Activated T-cell treated with anti-CD3 and anti-CD28 coated beads for 1 hour (primary cell): ENCODE measurements around the gene MKRN2OS.

Source experiments
- DNase-seq: peaks from one replicate; pipeline ENCODE4 v3.0.0-alpha.2; 2020; ENCODE audit warnings: low read depth

Gene MKRN2OS

DNA sequence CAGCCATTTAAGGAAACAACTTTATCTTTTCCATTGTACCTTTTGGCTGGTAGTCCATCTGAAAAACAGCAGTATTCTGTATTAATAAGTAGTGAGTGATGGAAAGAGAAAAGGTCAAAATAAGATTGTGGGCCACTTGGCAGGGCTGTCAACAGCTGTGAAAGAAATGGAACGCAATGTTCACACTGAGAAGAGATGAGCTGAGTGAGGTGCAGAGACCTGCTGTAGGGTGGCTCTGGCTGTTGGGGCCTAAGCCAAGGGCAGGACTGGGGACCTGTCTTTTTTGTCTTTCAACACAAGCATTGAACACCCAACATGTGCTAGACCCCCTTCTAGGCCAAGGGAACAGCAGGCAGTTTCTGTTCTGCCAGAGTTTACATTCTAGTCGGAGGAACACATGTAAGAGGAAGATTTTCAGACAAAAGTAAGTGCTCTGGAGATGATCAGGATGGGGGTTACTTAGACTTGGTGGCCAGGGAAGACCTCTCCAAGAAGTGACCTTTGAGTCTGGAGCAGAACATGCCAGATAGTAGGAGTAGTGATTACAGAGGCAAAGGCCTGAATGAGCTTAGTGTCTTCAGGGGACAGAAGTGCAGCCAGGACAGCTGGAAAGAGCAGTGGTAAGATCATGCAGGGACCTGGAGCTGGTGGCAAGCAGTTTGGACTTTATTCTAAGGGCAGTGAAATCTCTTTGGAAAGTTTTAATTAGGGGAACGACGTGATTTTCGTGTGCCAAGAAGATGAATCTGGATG lies 31.4 kb downstream of the MKRN2OS start:
- no peak for DNase-seq

DNA sequence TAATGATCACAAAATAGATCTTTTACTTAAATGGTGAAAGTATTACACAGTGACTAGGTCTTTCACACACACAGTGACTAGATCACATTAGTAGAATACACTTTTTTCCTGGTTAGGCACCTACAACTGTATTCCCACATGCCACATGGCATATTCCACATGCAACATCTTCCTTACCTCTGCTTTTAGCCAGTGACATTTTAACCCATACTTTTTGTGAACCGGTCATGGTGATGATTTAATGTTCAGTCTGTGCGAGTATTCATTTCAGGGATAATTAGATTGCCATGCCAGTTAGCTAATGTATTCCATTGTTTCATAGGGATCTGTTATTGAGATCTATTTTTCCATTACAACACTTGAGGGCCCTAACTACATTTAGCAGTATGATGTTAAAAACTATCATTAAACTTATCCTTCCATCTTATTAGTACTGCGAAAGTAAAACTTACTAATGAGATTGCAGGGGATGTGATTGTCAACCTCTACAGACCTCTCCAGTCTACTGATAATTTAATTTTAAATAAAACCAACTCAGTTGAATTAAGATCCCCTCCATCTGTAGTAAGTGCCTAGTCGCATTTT lies 32.7 kb downstream of the MKRN2OS start:
- no peak for DNase-seq

DNA sequence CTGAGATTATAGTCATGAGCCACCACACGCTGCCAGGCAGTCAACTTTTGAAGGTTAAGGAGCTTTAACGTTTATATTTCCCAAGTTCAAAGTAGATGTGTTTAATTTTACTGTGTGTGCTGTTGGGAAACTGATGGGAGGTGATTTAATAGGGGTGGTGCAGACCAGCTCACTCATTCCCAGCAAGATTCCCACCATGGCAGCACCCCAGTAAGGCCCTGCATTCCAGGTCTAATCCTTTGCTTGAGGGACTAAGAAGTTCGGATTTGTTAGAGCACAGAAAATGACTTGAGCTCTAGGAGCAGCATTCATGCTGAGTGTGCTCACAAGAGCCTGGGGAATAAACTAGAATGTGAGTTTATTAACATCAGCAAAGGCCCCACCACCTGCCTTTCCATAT lies 35.8 kb downstream of the MKRN2OS start:
- DNase-seq = no peak

DNA sequence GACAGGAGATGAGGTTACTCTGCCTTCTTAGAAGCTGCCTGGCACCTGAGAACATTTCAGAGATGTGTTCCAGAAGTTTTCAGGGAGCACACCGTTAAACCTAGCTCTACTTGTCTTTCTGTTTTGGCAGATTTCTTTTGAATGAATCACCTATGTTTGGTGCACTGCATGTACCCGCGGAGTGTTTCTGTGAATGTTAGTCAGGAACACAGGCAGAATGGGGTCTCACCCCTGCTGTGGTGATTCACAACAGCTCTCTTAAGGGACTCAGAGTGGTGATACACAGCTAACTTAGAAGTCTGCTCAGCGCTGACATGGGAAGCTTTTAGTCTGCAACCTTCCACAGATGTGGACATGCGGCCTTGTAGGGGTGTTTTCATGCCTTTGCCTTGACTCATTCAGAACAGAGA lies 37.0 kb downstream of the MKRN2OS start:
- no peak for DNase-seq

DNA sequence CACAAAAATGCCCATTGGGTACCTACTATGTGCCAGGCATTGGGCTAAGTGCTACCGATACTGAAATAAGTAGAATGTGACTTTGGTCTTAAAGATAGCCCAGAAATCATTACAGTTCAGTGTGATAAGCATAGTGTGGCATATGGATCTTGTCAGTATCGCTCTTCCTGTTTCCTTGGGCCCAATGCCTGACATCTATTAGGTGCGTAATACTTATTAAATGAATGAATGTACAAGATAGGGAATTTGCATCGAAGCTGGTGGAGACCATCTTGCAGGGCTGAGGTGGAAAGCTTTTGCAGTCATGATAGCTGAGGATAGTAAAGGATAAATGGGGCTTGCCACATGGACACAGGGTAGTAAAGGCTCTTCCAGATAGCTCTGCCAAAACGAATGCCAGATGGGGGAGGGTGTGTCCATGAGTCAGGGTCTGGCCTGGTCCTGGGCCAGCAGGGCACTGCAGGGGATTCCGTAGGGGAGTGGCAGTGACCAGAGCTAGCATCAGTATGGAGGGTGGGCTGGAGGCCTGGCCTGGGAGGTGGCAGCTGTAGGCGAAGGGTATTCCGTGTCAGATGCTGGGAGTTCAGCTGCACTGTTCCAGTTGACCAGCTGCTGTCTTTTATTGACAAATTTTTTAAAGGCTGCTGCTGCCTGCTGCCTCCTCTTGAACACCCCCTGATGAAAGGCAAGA lies 37.6 kb downstream of the MKRN2OS start:
- DNase-seq = no peak

DNA sequence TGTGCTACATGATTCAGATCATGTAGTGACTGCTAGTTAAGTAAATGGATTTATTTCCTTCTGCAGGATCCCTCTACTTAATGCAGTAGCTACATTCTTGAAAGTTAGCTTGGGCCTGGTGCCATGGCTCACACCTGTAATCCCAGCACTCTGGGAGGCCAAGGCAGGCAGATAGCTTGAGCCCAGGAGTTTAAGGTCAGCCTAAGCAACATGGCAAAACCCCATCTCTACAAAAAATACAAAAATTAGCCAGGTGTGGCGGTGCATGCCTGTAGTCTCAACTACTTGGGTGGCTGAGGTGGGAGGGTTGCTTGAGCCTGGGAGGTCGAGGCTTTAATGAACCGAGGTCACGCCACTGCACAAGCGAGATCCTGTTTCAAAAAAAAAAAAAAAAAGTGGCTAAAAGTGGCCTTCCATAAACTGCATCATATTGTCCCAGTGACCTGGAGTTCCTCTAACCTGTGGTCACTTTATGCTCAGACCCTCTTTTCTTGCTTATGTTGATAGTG lies 39.0 kb downstream of the MKRN2OS start:
- no peak for DNase-seq

DNA sequence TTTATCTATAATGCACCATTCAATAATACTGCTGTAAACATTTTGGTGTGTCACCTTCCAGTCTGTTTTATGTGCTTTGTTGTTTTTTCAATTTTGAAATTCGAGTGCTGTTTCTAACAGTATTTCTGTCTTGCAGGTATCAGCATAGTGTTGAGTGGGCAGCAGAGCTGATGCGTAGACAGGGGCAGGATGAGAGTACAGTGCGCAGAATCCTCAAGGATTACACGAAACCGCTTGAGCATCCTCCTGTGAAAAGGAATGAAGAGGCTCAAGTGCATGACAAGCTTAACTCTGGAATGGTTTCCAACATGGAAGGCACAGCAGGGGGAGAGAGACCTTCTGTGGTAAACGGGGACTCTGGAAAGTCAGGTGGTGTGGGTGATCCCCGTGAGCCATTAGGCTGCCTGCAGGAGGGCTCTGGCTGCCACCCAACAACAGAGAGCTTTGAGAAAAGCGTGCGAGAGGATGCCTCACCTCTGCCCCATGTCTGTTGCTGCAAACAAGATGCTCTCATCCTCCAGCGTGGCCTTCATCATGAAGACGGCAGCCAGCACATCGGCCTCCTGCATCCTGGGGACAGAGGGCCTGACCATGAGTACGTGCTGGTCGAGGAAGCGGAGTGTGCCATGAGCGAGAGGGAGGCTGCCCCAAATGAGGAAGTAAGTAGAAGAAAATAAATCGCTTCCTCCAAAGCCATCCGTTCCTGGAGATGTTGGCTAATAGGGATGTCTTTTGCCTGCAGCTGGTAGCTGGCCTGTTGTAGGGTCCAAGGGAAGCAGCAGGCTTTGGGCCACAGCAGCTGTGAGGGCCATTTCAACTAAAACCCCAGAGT lies 42.0 kb downstream of the MKRN2OS start:
- no peak for DNase-seq

DNA sequence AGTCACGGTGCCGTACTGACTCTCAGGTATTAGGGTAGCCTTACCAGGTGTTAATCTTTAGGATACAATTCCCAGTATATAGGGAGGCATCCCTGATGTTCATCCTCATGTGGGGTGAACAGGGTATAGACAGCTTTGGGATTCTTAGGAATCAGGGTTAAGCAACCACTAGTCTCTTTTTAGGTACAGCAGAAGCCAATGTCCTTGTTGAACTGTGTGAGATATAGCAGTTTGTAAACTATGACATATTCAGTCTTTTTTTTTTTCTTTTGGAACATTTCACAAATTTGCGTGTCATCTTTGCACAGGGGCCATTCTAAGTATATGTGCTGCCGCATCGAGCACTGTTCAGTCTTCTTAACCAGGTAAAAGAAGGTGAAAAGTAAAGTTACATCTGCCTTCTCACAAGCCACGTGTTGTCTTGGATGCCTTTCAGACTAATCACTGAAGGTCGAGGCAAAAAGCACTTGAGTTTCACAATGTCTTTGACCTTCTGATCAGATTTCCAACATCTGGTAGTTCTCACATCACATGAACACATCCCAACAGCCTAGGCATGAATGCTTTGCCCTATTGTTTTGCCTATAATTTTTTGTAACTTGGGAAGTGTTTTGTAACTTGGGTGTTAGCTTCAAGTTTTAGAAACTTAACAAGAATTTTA lies 43.8 kb downstream of the MKRN2OS start:
- DNase-seq = no peak

DNA sequence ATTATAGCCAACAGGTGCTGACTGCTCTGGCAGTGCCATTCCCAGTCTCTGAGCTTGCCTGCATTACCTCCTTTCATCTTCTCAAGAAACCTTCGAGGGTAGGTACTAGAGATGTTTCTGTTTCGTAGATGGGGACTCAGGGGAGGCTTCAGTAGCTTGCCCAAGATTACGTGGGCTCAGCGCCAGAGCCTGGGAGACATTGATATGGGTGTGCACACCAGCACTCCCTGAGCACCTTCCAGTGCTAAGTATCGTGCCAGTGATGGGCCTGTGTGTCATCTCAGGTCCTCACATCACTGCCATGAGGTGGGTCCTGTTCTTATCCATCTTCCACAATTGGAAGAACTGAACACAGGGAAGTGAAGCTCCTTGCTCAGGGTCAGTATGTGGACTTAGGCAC lies 45.8 kb downstream of the MKRN2OS start:
- DNase-seq = no peak

DNA sequence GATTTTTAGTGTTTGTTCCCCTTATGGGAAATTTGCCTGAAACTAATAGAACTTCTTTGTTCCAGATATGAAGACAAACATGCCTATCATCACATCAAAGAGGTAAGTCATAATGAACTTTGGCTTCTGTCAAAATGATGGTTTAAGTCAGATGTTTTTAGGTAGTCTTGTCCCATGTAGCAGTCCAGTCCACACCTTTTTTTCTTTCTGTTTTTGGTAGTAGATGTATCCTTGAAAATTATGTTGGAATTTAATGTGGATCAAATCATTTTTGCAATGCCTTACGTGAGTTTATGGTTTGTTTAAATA lies 48.9 kb downstream of the MKRN2OS start:
- DNase-seq = no peak

DNA sequence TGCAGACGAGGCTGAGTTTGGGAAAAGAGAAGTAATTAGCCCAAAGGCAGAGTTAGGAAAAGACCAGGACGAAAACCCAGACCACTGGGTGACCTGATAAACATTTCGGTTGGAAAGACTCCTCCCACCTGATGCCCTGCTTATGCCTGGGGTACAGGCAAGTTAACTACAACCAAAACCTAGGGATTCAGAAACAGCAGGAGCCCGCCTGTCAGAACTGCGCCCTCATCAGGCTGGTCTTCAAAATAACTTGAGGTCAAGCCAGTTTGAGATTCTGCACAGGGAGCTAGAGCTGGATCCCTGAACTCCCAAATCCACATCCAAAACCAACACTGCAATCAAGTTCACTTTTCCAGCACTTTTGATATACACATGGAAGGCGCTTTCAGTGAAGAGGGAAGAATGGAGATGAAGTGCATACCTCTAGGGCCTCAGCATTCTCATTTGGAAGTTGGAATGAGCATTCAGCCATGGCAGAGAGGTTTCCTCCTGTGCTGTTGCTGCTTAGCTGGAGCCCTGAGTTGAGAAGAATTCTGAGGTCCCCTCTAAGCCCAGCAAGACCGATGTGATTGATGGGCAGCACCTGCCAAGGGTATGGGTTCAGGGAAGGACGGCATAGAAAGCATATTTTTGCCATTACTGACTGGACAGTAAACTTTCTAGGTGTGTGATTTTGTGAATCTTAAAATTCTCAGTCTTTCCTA lies 49.4 kb downstream of the MKRN2OS start:
- DNase-seq = no peak

DNA sequence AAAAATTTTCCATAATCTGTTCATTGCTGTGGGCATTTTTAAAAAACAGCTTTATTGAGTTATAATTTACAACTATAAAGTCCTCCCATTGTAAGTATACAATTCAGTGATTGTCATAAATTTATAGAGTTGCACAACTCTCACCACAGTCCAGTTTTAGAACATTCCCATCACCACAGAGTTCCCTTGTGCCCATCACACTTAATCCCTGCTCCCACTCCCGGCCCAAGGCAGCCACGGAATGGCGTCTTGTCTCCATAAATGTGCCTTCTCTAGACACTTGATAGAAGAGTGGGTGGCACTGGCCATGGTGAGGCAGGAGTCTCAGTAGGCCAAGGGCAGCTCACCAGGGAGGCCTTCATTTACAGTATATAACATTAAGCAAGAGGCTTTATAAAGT lies 54.8 kb downstream of the MKRN2OS start:
- DNase-seq = no peak

DNA sequence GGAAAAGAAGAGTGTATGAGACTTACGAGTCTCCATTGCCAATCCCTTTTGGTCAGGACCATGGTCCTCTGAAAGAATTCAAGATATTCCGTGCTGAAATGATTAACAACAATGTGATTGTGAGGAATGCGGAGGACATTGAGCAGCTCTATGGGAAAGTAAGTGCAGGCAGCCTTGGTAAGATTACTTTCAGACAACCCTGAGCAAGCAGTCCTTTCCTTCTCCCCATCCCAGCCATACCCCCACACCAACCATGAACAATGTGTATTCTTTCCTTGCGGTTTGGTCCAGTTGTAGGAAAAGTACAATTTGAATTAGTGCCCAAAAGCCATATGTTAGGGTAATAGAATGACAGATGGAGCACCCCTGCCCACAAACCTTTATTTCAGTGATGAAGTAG lies 55.5 kb downstream of the MKRN2OS start:
- no peak for DNase-seq
